SK-N-MC (cell line): ENCODE results near the gene MRPL39.

Experiments used
- DNase-seq: peaks from one replicate; pipeline ENCODE4 v3.0.0-alpha.2; 2011; ENCODE audit warnings: low read depth, low spot score
- H3K27ac ChIP-seq: fragments of 200-600 bp; sonication (generic); 2 replicates; pipeline ENCODE4 v1.5.1; 2016; ENCODE audit warnings: mixed run types
- H3K36me3 ChIP-seq: fragments of 200-600 bp; sonication (generic); 2 replicates; pipeline ENCODE4 v1.6.1; 2017; ENCODE audit warnings: antibody characterized with exemption, low read length, mixed read lengths; ENCODE audit not compliant: insufficient read depth
- H3K4me3 ChIP-seq: fragments of 200-600 bp; sonication (generic); 2 replicates; pipeline ENCODE4 v1.5.1; 2016
- H3K9ac ChIP-seq: fragments of 200-600 bp; sonication (generic); 2 replicates; pipeline ENCODE4 v1.8.0; 2017; ENCODE audit warnings: mixed run types, mixed read lengths; ENCODE audit not compliant: insufficient read length
- H3K9me3 ChIP-seq: fragments of 200-600 bp; sonication (generic); 2 replicates; pipeline ENCODE4 v1.6.1; 2017; ENCODE audit warnings: low read depth, mild to moderate bottlenecking, antibody characterized with exemption, low read length, moderate library complexity, mixed read lengths
- EZH2 ChIP-seq: fragments of 200-600 bp; sonication (generic); IDR thresholded peaks from one replicate; pipeline ENCODE4 v1.6.1; 2017; ENCODE audit warnings: antibody characterized with exemption
- FOXP2 ChIP-seq: optimal IDR thresholded peaks from 2 replicates; pipeline ENCODE3; 2011; ENCODE audit warnings: mild to moderate bottlenecking, moderate library complexity; ENCODE audit not compliant: insufficient read depth; ENCODE audit errors: extremely low read length, control extremely low read depth
- POLR2AphosphoS5 ChIP-seq: IDR thresholded peaks from 2 replicates; pipeline ENCODE4 v1.6.1; 2012; ENCODE audit warnings: mild to moderate bottlenecking, low read depth, low read length, borderline replicate concordance

MRPL39 gene

DNA sequence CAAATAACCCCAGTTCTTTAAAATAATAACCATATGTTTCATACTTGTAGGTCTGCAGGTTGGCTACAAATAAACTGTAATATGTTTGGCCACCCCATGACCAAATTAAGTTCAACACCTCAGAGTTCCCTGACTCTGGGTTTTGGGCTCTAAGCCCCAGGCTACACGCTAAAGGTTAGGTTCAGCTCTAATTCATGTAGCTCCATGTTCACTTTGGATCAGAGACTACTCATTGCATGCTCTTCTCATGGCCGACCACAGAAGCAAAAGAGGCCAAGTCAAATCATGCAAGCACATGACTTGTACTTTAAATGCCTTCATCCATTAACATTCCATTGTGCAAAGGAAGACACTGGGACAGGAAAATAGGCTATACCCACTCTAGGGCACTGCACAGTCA is 66.2 kb downstream of the MRPL39 start:
- Histone ChIP-seq H3K36me3 (no peaks in the 10 kb centered on the region), H3K27ac (no peak overlapping the region), H3K9me3 (peaks cover 4% of the 10 kb centered on the region; the same call in 1 of the 2 replicates), H3K4me3 (no peak overlapping the region), H3K9ac (no peak overlapping the region)
- no peak for TF ChIP-seq POLR2AphosphoS5
- no peak for DNase-seq

- TF ChIP-seq POLR2AphosphoS5 (no peak), FOXP2 (no peak), EZH2 (no peak)
- DNase-seq: no peak
These were observed 67.7 kb downstream of the MRPL39 start for GRCh38 chr21:25539606-25540005.

DNA sequence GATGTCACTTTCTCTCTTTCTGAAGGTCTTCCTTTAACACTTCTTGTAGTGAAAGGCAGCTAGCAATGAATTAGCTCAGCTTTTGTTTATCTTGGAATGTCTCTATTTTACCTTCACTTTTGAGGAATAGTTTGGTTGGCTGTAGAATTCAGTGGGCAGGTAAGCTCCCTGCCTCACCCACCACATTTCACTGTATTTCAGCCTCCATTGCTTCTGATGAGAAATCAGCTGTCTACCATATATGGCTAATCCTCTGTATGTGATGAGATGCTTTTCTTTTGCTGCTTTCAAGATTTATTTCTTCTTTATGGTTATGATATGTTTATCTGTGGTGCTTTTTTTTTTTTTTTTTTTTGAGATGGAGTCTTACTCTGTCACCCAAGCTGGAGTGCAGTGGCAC is 70.1 kb downstream of the MRPL39 start:
- Histone ChIP-seq H3K4me3 (no peak overlapping the region), H3K27ac (no peak overlapping the region), H3K9ac (no peak overlapping the region), H3K9me3 (peaks cover 4% of the 10 kb centered on the region; the same call in 1 of the 2 replicates), H3K36me3 (no peaks in the 10 kb centered on the region)
- no peak for TF ChIP-seq POLR2AphosphoS5
- no peak for TF ChIP-seq EZH2
- no peak for TF ChIP-seq FOXP2
- no peak for DNase-seq

More at GRCh38 chr21:25539606-25540005, 67.7 kb downstream of the MRPL39 start:
- no peak overlapping the region for H3K9ac ChIP-seq
- H3K36me3 ChIP-seq: no peaks in the 10 kb centered on the region
- no peak overlapping the region for H3K4me3 ChIP-seq
- no peak overlapping the region for H3K27ac ChIP-seq
- peaks cover 4% of the 10 kb centered on the region; the same call in 1 of the 2 replicates for H3K9me3 ChIP-seq

DNA sequence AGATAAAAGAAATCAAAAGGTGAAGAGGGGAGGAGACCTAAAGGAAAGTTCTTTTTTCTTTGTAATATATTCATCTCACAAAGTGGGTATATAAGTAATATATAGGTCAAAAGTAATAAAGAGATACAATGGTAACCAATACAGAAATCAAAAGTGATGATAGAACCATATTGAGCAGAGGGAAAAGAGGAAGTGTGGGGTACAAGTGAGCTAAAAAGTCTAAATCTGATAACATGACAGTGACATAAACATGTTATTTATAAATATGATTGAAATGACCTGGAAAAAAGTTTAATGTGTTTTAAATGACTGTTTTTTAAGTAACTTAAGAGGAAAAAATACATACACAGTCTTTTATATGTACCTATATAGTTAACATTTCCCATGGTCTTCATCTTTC is 70.5 kb downstream of the MRPL39 start:
- no peak for TF ChIP-seq EZH2
- TF ChIP-seq FOXP2: no peak
- no peak for TF ChIP-seq POLR2AphosphoS5
- H3K36me3 ChIP-seq: no peaks in the 10 kb centered on the region
- no peak for DNase-seq

GRCh38 chr21:25535849-25536248 is 71.4 kb downstream of the MRPL39 start:
- no peak overlapping the region for H3K27ac ChIP-seq
- DNase-seq: no peak
- TF ChIP-seq POLR2AphosphoS5 (no peak), EZH2 (no peak), FOXP2 (no peak)

More for the DNA sequence above, 70.5 kb downstream of the MRPL39 start:
- peaks cover 4% of the 10 kb centered on the region; the same call in 1 of the 2 replicates for H3K9me3 ChIP-seq
- H3K4me3 ChIP-seq: no peak overlapping the region
- no peak overlapping the region for H3K9ac ChIP-seq
- no peak overlapping the region for H3K27ac ChIP-seq

More at GRCh38 chr21:25535849-25536248, 71.4 kb downstream of the MRPL39 start:
- Histone ChIP-seq H3K4me3 (no peak overlapping the region), H3K9me3 (peaks cover 4% of the 10 kb centered on the region; the same call in 1 of the 2 replicates), H3K36me3 (no peaks in the 10 kb centered on the region), H3K9ac (no peak overlapping the region)
